Measurements from ENCODE around the gene ERBIN. TPM values are rescaled to one million over a fixed set of nuclear protein-coding genes. Genes with fewer than 3 reads are reported as not detected.

ERBIN gene
- total RNA-seq, 4 donors from 2014 or later, result 116 to 218 (median 152) TPM

DNA sequence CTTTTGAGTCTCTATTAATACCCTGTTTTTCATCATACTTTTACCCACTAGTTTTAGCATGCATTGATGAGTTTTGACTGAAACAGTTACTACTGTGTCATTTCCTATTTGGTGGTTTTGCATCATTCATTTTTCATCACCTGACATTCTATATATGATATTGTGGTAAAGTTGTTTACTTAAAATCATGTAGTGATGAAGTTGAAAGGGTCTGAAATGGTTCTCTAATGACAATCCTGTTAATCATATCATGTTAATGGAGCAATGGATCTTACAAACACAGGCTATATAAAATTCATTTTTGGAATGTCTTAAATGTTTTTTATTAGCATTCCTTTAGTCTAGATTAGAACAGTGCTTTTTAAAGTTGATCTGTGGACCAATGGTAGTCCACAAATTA, 84.1 kb downstream of the ERBIN start:
- H3K4me3 ChIP-seq, result no peak overlapping the region
- H3K36me3 ChIP-seq, result peaks cover 0 to 30% (median 0%) of the 10 kb centered on the region in 3 donors
- DNase-seq, result no peak
- H3K27ac ChIP-seq, result no peak overlapping the region
- H3K9me3 ChIP-seq, result no peaks in the 10 kb centered on the region
- TF ChIP-seq POLR2A (IDR thresholded peaks at IDR 0.05), result no peak
- TF ChIP-seq, protein P1, sequence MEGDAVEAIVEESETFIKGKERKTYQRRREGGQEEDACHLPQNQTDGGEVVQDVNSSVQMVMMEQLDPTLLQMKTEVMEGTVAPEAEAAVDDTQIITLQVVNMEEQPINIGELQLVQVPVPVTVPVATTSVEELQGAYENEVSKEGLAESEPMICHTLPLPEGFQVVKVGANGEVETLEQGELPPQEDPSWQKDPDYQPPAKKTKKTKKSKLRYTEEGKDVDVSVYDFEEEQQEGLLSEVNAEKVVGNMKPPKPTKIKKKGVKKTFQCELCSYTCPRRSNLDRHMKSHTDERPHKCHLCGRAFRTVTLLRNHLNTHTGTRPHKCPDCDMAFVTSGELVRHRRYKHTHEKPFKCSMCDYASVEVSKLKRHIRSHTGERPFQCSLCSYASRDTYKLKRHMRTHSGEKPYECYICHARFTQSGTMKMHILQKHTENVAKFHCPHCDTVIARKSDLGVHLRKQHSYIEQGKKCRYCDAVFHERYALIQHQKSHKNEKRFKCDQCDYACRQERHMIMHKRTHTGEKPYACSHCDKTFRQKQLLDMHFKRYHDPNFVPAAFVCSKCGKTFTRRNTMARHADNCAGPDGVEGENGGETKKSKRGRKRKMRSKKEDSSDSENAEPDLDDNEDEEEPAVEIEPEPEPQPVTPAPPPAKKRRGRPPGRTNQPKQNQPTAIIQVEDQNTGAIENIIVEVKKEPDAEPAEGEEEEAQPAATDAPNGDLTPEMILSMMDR (IDR thresholded peaks at IDR 0.05), result no peak
- H3K4me1 ChIP-seq, result no peaks in the 10 kb centered on the region
- no peaks in the 10 kb centered on the region for H3K27me3 ChIP-seq

DNA sequence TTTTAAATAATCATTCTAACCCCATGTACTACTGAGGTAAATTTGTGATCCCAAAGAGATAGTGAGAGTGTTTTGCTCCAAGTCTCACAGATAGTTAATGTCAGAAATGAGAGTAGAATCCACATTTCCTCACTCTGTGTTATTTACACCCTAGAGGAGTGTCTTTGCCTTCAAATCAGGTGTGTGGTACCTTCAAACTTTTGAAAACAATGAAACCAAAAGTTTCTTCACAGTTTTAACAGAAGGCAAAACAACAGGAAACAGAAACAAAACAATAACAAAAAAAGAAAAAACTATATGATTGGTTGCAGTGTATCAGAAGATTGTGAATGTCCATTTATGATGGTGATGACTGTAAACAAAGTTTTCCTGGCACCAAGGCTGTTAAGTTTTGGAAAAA, 85.9 kb downstream of the ERBIN start:
- Histone ChIP-seq H3K27me3 (no peaks in the 10 kb centered on the region), H3K36me3 (peaks cover 0 to 29% (median 0%) of the 10 kb centered on the region in 3 donors), H3K27ac (no peak overlapping the region), H3K9me3 (no peaks in the 10 kb centered on the region), H3K4me1 (no peaks in the 10 kb centered on the region), H3K4me3 (no peak overlapping the region)
- TF ChIP-seq POLR2A (IDR thresholded peaks at IDR 0.05), result no peak
- DNase-seq, result no peak

DNA sequence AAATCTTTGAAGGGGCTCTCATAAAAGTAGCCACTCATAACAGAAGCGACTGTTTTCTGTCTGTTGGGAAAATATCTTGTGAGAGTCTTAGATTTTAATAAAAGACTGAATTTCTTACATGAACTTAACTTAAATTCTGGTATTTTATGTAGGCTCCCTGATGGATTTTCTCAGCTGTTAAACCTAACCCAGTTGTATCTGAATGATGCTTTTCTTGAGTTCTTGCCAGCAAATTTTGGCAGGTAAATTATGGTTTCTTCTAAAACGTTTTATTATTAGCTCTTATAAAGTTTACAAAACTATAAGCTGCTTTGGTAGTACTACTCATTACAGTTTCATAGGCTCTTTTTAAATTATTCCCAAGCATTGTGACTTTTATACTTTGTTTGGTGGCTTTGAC, 87.0 kb downstream of the ERBIN start:
- Histone ChIP-seq H3K4me1 (no peaks in the 10 kb centered on the region), H3K27me3 (no peaks in the 10 kb centered on the region)
- no peak for DNase-seq

DNA sequence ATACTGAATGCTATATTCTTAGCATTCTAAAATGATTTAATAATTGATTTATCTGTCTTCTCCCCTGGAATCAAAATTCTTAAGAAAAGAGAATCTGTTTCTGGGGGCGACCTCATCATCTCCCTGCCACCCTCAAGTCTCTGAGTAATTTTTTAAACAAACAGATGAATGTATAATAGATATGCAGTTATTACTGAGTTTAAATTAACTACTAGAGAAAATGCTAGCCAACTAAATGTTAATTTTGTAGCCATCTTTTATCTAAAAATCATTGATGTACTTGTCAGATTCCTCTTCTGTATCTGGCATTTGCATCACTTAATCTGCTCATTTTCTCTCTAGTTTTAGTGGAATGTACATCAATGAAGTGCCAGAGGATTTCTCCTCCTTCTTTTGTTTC, 87.5 kb downstream of the ERBIN start:
- no peak overlapping the region for H3K4me3 ChIP-seq
- no peak for DNase-seq
- TF ChIP-seq POLR2A (IDR thresholded peaks at IDR 0.05), result no peak
- TF ChIP-seq, protein P1 (IDR thresholded peaks at IDR 0.05), result no peak

More for the DNA sequence above, 87.0 kb downstream of the ERBIN start:
- Histone ChIP-seq H3K9me3 (no peaks in the 10 kb centered on the region), H3K36me3 (peaks cover 0 to 29% (median 0%) of the 10 kb centered on the region in 3 donors), H3K4me3 (no peak overlapping the region), H3K27ac (no peak overlapping the region)
- TF ChIP-seq, protein P1 (IDR thresholded peaks at IDR 0.05), result no peak
- no peak for TF ChIP-seq POLR2A (IDR thresholded peaks at IDR 0.05)

DNA sequence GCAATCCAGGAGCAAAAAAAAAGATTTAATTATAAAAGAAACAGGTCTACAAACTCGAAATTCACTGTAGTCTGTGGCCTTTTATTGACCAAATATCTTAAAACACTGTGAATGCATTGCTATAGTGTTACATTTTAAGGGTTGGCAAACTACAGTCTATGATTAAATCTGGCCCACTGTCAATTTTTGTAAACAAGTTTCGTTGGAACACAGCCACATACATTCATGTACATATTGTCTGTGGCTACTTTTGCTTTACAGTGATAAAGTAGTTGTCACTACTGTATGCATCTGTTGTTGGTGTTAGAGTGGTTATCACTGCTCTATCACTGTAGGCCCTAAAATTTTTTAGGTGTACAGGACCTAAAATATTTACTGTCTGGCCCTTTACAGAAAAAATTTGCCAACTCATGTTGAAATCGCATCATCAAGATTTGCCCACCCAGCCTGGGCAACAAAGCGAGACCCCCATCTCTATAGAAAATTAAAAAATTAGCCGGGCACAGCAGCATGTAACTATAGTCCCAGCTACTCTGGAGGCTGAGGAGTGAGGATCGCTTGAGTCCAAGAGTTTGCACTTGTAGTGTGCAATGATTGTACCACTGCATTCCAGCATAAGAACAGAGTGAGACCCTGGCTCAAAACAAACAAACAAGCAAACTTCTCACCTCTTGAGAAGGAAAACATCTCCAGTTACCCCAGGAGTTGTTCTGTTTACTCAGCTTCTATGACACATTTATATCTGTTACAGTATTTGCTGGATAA, 89.0 kb downstream of the ERBIN start:
- Histone ChIP-seq H3K4me3 (no peak overlapping the region), H3K9me3 (no peaks in the 10 kb centered on the region), H3K27ac (no peak overlapping the region), H3K27me3 (no peaks in the 10 kb centered on the region), H3K36me3 (peaks cover 0 to 29% (median 0%) of the 10 kb centered on the region in 3 donors), H3K4me1 (no peaks in the 10 kb centered on the region)
- TF ChIP-seq, protein P1 (IDR thresholded peaks at IDR 0.05), result no peak
- TF ChIP-seq POLR2A (IDR thresholded peaks at IDR 0.05), result no peak
- DNase-seq, result no peak

More for the DNA sequence above, 87.5 kb downstream of the ERBIN start:
- Histone ChIP-seq H3K9me3 (no peaks in the 10 kb centered on the region), H3K4me1 (no peaks in the 10 kb centered on the region), H3K36me3 (peaks cover 0 to 29% (median 0%) of the 10 kb centered on the region in 3 donors), H3K27me3 (no peaks in the 10 kb centered on the region), H3K27ac (no peak overlapping the region)

DNA sequence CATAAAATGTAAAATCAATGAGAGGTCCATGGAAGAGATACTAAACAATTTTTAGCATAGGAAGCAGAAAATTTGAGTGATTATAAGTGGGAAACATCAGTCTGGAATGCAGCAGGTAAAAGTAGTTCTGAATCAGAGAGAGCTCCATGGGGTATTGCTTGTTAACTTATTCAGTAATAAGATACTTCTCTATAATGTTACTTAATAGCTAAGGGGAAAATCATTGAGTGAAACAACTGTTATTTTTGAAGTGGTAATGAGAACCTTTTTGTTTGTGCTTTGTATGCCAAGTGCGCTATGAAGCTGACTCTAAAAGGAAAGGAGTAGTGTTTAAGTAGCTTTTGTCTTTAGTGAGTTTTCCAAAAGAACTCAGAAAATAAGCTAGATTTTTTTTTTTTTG, 95.2 kb downstream of the ERBIN start:
- DNase-seq, result no peak
- Histone ChIP-seq H3K4me3 (no peak overlapping the region), H3K9me3 (no peaks in the 10 kb centered on the region), H3K36me3 (peaks cover 0 to 30% (median 0%) of the 10 kb centered on the region in 3 donors), H3K27me3 (no peaks in the 10 kb centered on the region), H3K4me1 (no peaks in the 10 kb centered on the region), H3K27ac (no peak overlapping the region)
- TF ChIP-seq, protein P1 (IDR thresholded peaks at IDR 0.05), result no peak
- TF ChIP-seq POLR2A (IDR thresholded peaks at IDR 0.05), result no peak

Data from Peyer's patch (tissue), 4 donors.